NCI-H345 treated with DMSO at 0.1 percent for 48 hours (cell line): Measurements from ENCODE around the gene DCLK1.
A peak's percentile ranks its signal among the peaks of the same experiment; 100 is the strongest.

ENCODE experiments used
- DNase-seq: peaks from one replicate; lab custom pipeline; 2025; ENCODE audit not compliant: unreplicated experiment; lab: John Stamatoyannopoulos, UW

The DCLK1 gene

DNA sequence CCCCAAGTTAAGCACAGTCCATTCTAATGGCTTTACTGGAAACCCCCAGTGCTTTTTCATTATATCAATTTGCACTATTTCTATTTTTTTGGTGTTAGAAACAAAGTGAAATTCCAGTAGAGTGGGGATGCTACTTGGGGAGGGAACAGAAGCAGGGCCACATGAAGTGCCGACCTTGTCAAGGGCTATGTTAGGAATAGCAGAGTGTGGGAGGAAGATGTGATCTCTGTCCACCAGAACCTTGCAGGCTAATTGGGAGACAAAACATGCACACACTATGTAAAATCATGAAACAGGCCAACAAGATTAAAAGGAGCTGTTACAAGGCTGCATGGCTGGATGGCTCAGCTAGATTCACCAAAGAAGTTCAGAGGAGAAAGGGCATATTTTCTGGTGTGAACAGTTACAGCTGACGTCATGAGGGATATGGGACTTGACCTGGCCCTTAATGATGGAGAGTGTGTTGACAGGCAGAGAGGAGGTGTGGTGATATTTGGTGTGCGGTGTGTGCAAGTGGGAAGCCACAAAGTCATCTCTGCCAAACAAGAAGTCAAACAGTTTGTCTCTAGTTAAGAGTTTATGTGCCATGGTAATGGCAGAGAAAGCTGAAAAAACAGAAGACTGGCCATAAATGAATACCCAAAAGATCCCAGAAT lies 336.3 kb downstream of the DCLK1 start:
- DNase-seq: no peak

DNA sequence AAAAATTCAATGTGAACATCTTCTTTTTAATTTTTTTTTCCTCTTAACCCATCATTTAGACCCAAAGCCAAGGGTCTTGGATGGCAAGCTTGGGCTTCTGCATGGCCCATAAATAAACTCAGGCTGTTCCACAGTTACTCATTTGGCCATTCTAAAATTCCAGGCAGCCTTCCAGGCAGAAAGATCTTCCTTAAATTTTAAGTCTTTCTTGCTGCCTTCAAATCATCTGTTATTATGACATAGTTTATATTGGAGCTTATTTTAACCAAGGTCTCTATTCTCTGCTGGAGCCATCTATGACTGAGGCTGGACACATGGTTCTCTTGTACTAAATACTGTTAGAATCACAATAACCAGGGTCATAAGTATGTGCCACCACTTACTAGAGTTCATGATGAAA lies 337.4 kb downstream of the DCLK1 start:
- no peak for DNase-seq

DNA sequence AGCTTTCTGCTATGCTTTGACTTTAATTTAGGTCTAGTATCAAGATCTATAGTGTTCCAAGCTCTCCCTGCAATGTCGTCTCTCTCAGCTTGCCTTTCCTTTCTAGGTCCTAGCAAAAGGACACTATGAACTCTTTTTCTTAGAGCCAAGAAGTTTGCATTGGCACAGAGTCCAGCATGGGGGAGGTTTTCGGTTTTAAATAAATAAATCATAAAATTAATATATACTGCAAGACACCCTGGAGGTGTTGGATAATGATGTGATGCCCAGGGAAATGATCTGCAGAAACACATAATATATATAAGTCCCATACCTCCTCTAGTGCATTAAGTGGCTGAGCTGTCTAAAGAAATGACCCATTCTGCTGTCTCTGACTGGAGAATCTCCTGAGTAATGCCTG lies 338.3 kb downstream of the DCLK1 start:
- no peak for DNase-seq

DNA sequence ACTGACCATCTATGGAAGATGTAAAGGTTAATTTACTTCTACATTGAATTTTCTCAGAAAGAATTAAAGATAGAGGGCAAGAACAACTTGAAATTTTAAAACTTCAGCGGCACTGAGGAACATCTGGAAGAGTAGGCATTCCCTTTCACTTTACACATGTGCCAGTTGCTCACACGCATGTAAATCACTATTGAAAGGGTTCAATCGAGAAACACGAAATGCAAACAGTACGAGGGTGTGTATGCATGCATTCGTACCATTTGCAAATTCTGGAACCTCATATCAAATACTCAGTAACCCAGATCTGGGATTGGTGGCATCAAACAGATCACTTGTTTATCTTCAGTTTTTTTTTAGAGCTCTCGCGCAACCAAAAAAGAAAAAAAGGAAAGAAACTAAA lies 339.2 kb downstream of the DCLK1 start:
- DNase-seq: no peak

DNA sequence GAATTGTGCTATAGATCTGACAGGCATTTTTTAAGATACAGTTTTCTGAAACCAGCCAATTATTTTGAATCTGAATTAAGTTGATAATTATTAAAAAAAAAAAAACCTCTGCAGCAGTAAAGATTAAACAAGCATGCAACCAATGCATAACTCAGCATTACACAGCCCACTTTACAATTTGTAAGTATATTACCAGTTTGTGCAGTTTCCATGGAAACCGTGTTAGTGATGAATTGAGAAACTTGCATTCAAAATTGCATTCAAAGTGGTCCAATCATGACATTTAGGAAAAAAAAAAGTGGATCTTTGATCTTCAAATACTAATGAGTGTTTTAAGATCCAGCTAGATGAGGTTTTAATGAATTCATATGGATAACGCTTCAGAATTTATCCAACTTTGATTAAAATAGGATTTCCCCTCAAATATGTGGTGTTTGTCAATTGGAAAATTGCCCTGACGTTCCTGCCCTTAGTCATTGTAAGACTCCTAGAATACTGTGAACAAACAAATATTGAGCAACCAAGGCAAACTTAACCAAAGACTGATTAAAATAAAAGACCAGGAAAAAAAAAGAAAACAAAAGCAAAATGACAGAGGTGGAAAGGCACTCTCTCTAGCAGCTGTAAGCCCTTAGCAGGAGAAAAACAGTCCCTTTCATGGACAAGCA lies 339.9 kb downstream of the DCLK1 start:
- DNase-seq: no peak

DNA sequence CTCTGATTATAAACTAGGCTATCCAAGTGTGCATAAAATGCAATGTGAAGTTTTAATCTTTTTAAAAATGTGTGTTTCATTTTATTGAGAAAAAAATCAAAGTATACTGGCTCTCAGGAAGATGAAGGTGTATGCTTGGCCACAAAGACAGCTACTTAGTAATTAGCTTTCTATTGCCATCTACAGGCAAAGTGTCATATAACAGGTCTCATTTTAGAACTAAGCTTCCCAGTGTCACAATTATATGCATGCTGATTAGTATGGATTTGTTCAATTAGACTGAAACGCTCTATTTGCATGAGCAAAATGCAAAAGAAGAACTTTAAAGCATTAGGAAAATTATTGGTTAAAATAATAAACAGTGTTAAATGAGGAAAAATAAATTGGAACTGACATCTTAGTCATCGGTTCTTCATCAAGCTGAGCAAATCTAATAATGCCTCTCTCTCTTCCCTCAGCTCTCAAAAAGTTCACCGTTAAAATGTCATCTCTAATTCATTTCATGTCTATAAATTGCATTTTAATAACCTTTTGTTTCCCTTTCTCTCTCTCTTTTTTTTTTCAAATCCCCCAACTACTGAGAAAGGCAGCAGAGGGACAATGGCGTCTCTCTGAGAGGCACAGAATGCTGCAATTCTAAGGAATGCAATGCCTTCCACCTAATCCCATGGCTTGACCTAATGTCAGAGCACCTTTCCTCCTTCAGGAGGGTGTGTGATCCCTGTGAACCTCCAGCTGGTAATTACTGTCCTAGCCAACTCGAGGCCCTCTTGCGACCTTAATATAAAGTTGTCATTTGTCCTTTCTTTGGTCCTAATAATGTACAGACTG lies 341.6 kb downstream of the DCLK1 start:
- no peak for DNase-seq

DNA sequence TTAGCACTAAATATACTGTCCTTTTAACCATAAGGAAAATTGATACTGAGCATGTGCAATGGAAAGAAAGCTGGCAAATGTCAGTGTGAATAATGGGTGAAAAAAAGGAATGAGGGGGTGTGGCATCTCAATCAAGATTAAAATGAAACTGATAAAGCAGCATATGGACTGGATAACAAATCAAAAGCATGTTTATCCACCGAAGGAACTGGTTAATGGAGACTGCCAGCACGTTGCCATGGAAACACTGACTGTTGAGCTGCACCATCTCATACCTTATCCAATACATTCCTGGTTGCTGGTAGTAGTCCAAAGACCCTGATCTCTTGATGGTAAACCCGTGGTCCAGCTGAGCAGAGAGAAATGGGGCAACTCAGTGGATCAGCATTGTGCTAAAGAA lies 343.2 kb downstream of the DCLK1 start:
- no peak for DNase-seq

DNA sequence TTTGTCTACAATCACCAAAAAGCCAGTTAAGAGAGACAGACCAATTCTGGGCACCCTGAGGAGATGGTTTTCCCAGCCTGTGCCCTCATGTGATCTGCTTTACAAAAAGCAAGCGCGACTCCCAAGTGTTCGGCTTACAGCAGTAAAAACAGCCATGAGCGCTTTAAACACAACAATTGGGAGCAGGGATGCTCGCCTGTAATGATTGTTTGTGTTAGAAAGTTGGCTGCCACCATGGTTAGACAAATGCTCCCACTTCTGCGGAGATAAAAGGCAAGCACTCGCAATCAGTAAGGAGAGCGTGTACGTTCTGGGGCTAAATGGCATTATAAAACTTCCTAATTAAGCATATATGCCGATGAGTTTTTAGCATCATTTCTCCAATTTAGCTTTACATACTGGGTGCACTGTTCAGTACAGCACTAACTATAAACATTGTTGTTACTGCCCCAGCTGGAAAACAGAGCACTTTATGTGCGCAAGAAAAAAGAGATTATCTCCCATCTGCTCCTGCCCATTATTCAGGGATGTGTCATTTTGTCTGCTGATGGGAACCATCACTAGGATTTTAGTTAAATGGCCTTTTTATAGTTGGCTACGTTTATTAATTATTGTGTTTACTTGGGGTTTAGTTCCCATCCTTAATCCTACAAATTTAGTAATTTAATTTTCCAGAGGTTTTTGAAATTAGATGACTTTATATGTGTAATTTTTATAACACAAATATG lies 345.4 kb downstream of the DCLK1 start:
- no peak for DNase-seq

DNA sequence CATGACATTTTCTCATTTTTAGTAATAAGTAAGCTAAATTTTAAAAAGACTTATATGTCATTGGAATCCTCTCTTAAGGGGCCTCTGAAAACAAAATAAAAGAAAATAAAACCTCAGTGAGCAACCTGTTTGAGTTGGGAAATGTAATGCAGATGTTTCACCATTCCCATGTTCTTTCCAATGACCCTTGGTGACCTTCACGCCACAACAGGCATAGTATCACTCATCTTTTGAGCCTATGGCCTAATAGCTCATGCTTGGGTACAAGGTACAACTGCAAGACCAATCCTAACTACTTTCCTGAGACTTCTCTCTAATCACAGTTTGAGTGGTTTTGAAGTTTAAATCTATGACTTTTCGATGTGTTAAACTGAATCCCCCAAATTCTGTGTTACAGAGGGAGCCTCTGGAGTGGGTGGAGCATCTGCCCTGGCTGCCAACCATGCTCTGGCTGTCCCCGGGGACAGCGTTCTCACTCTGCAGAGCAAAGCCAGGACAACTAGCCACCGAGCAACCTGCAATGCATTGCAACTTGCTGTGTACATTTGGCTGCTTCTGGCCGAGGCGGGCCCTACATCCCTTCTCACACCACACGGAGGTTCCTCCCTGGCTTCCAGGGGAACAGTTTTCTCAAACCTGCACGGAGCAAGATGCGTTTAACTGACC lies 346.8 kb downstream of the DCLK1 start:
- no peak for DNase-seq

DNA sequence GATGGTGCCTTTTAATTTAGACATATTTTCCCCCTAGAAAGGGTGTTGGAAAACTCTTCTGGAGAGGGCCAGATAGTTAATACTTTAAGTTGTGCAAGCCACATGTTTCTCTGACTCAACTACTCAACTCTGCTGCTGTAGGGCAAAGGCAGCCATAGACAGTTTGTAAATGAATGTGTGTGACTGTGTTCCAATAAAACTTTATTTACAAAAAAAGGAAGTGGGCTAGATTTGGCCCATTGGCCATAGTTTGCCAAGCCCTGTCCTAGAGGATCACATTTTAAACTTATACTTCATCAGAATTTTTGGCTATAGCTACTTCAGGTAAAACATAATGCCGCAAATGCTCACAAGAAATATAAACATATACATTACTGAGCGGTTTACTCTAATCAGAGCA lies 348.4 kb downstream of the DCLK1 start:
- DNase-seq: no peak

DNA sequence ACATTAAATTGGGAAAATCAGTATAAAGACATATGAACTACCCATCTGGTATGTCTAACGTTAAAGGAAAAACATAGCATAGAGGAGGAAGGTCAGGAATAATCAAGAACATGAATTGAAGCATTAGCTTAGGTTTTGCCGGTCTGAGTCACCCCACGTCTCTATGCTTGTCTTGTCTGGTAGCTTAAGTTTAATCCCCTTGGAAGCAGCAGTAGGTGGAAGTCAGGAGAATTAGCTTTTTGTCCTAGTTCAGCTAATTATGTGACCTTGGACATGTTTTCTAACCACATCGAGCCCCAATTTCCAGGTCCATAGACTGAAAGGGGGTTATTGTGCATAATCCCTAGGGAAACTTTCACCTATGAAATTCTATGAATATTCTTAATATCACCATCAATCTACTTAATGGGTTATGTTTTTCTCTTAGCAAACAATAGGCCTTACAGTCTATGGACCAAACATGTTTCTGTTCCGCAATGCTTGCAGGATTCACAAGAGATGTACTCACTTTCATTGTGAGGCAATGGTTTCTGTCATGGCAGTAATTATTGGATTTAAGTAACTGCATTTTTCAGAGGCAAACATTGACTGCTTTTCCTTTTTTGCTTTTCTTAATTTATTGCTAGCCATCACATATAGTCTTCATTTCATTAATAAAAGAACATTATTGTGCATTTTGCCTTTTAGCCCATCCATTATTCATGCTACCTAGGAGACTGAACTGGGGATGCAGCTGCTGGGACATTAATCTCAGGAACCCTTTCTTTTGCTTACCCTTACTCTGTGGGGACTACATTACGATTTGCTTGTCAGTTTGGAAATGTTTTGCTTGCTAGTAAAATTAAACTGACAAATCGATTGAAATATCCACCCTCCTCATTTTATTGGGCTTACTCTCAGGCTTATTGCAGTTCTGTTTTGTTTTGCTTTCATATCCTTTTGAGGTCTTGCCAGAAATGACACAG lies 349.9 kb downstream of the DCLK1 start:
- DNase-seq: no peak

DNA sequence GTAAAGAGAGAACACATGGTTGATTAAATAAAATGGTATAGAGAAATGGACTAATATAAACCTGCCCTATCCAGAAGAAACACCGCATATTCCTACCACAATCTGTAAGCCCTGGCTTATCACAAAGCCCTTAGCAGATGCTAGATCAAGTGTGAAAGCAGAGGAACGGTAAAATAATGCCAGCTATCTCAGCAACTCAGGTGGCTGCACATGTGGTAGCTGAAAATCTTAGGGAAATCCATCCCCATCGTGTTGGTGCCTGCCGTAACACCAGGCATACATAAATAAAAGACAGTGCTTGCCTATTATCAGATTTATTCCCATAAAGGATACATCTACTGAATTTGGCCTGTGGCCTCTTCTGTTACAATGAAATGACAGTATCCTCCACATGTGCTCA lies 350.6 kb downstream of the DCLK1 start:
- no peak for DNase-seq

DNA sequence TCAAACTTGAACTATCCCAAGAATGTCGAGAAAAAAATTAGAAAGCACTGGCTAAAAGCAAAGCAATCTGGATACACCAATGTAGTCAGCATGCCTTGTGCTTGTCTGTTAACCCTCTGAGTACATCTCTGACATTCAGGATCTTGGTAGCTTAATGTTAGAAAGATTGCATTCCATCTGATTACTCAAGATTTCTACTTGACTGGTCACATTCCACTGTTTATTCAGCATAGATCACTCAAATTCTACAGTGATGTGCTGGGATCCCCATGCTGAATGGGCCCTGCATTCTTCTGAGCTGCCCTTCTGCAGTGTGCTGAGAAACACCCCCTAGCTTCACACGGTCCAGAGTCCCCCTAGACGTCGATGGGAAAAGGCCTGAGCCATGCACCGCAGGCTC lies 359.3 kb downstream of the DCLK1 start:
- DNase-seq: no peak

DNA sequence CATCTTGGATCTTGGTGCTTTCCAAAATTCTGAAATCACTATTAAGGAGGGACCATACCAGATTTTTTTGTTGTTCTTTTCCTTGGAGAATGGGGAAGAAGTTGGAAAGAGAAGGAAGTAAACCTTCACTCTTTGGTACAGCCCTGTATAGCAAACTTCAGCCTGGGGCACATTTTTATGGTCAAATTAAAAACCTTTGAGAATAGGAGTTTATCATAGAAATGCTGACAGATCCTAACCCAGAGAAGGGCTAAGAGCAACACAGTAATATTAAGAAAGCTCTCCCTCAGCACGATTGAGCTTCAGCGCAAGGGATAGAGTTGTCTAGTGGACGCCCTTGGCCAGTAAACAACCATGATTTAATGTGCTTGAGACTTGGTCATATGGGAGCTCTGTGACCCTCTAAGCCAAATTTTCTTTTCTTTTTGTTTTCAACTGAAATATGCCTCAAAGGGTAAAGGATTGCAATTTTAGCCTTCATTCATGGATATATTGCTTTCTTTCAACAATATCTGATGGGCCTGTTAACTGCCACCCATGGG lies 360.4 kb downstream of the DCLK1 start:
- DNase-seq: no peak

DNA sequence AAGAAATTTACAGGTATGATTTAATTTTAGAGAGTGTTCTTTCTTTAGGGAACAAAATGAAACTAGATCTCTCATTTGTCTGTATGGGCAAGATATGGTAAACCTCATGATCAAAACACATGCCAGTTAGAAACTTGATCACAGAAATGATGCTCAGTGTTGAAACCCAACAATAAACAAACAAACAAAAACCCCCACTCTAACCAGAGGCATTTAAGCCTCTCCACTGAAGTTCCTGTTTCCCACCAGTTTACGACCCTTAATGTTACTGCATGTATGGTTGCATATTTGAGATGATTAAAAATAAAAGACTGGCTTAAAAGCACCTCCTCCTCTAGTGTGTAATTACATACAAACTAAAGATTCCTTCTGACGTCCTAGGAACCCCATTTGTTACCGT lies 361.4 kb downstream of the DCLK1 start:
- no peak for DNase-seq

DNA sequence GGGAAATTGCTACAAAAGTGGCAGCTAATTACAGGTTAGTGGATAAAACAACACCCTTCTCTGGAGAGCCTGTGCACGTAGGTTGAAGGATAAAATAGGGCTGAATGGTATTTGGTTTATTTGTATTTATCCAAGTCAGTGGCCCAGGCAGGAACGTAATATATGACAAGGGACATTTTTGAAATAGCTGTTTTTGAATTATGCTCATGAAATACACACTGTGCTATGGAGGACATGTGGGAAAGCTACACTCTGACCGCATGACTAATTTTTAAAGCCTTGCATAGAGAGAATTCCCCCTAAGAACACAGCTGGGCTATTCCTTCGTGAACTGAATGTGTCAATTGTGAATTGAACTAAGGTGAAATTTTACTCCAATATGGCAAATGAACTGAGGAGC lies 362.6 kb downstream of the DCLK1 start:
- no peak for DNase-seq

DNA sequence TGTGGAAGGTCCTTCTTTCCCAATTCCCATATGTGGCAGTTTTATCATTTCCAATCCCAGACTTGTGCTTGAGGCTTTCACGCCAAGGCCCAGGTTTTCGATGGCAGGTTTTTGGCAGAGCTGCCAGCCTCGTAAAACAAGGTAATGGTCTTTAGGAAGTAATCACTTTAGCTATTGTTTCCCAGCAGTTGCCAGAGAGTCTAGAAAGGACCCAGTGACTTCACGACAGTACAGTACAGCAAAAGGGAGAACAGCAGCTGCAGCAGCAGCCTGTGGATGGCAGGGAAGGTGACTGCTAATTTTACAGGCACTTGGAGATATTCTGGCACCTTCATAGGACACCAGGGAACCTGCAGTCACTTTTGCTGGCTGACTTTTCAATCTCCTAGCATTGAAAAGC lies 363.1 kb downstream of the DCLK1 start:
- DNase-seq: peak; percentile 19

DNA sequence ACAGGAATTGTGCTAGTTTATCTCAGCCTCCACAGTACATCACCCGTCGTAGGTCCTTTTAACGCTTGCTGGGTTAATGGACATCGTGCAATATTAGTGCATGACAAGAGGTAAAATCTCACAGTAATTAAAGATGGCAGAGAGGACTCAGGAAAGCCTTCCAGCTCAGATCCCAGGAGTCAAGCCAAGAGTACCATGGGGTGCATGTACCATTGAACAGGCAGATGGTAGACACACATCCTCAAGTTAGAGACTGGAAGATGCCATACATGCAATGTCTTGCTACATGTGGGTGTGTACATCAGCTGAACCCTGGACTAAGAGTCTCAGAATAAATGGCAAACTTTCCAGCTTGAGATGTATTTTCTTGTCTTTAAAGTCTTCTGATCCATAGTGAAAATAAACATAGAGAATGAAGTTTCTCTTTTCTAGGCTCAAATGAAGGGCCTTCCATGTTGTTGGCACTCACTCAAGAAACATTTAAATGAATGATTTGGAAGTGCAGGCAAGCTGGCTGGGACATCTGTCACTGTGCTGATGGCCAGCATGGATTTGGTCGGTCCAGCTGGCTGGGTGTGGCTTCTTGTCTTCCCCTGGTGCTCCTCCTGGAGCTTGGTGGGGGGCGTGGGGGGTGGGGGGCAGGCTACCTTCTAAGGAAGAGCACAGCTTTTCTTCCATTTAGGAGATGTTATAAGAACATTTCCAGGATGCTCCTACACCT lies 363.8 kb downstream of the DCLK1 start:
- DNase-seq: no peak

DNA sequence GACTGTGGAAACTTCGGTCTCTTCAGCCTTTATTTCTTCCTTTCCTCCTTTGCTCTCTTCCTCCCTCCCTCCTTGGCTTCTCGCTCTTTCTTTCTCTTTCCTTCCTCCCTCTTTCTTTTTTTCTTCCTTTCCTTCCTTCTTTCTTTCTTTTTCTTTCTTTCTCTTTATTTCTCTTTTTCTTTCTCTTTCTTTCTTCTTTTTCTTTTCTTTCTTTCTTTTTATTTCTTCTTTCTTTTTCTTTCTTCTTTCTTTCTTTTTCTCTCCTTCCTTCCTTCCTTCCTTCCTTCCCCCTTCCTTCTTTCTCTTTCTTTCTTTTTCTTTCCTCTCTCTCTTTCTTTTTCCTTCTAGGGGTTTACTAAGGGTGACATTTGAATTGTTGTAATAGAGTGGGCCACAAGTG lies 364.5 kb downstream of the DCLK1 start:
- no peak for DNase-seq
